Stimulated activated naive CD4-positive, alpha-beta T cell (primary cell): ENCODE data around the gene CCER1.
A peak's percentile ranks its signal among the peaks of the same experiment; 100 is the strongest.

Experiments used
- DNase-seq, 6 experiments: peaks; one replicate each; lab custom pipeline; 2025; lab: John Stamatoyannopoulos, UW

CCER1 gene

DNA sequence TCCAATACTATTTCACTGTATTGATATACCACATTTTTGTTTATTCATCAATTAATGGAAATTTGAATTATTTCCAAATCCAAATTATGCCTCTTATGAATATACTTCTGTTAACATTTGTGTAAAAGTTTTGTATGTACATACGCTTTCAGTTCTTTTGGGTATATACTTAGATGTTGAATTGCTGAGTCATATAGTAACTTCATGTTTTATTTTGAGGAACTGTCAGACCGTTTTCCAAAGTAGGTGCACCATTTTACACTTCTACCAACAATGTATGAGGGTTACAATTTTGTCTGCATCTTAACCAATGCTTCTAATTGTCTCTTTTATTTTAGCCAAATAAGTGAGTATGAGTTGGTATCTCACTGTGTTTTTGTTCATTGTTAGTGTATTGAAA, 10.2 kb upstream of the CCER1 start:
- DNase-seq = no peak

DNA sequence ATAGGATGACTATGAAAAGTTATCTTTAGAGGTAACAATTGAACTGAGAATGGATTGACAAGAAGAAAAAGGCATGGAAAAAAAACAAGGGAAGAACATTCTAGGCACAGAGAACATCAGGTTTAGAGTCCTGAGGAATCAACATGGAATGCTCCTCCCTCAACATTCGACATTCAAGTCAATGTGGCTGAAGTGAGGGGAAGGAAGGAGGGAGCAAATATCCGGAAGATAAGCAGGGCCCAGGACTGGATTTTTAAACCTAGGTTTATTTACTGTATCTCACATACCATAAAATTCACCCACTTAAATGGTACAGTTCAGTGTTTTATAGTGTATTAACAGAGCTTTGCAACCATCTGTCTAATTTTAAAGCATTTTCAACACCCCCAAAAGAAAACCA, 9.6 kb upstream of the CCER1 start:
- DNase-seq = no peak

DNA sequence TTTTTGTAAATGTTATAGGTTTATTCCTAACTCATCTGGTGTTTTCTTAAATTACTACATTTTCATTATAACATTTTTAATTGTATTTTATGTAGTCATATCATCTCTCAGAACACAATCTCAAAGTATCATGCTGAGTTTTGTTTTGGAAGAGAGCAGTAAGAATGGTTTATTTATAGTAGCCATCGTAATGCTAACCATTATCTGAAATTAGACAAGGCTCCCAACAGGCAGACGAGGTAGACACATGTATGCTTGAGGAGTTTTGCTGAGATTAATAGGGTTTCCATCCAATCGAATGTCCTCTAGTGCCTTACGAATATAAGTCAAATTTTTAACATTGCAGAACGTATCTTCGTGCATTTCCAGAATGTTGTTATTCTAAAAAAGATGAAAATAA, 9.0 kb upstream of the CCER1 start:
- DNase-seq = no peak

DNA sequence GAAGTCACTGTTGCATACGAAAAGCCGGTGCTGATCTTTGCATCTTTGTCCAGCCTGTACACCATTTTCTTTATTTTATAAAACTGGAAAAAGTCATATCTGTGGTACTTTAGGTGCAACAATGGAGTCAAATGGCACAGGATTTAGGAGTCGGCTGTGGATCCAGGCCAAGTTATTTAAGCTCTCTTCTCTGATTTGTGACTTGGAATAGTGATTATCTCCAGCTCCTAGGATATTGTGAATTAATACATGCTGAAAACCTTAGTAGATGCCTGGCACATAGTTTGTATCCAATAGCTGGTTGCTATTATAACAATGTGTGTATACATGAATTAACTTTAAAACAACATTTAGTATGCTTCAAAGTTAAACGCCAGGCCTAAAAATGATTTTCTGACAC, 6.2 kb upstream of the CCER1 start:
- DNase-seq = no peak

DNA sequence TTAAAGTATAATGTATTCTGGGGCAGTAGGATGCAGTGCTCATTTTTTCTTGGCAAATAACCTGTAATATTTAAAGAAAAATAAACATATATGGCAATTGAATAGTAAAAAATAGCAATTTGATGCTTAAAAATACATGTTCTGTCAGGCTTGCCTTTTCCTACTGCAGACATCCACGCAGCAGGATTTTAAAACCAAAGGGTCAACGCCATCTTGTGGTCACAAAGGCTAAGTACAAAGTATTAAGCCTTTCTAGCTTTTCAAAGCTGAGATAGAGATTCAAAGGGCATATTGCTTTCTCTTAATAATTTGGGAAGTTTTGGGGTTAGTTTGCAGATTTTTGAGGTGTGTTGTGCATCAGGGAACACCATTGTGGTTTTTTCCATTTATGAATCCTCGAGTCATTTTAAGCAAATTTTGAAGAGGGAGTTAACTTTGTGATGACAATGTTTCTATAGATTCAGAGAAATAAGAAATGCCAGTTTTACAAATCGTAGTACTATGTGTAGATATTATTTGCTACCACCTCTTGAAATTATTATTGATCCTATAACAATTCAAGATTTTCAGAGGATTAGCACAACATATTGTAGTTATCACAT, 4.7 kb upstream of the CCER1 start:
- DNase-seq = peak in 2 of 6 experiments; percentile 12 to 19

DNA sequence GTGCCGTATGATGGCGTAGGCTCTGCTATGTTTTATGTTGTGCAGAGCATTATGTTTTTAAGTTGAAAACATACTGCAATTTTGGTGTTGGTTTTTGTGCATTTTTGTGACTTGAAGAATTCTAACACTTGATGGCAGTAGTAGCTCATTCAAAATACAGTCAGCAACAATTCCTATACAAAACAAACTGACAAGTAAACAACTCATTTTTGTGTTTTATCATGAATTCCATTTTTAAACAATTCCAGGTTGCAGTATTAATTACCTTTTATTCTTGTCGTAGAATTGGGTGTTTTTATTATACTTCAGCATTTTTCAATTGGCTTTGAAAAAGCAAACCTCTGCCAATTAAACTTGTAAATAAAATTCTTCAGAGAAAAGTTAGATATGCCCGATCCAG, 4.1 kb upstream of the CCER1 start:
- DNase-seq = no peak

DNA sequence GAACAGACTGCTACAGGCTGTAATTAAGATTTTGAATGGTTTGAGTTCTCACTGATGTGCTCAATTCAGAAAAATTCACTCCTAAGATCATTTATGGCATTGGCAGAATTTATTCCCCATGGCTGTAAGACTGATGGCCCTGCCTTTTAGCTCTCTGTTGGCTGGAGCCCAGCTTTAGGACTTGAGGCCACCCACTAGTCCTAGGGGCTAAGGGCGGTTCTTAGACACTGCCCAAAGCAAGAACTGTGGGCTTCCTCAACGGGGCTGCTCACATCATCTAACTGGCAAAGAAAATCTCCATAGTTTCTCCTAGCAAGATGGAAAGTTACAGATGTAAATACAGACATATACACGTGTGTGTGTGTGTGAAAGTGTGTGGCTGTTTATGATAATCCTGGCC, 3.4 kb upstream of the CCER1 start:
- no peak for DNase-seq

DNA sequence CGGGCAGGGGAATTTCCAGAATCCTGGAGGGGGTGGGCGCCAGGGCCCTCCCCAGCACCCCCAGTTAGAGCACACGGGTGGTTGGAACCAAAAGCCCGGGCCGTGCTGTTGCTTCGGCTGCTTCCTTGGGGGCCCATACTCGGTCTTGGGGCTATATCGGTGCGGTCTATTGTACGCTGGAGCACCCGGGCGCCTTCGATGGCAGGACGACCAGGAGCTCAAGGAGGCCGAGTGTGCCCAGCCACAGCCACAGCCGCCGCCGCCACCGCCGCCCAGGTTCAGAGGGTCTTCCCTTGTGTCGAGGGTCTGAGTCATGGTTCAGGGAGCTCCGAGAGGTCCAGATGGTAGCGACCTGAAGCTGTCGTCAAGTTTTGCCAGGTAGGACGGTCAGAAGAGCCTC, 548 bp downstream of the CCER1 start:
- DNase-seq = no peak

DNA sequence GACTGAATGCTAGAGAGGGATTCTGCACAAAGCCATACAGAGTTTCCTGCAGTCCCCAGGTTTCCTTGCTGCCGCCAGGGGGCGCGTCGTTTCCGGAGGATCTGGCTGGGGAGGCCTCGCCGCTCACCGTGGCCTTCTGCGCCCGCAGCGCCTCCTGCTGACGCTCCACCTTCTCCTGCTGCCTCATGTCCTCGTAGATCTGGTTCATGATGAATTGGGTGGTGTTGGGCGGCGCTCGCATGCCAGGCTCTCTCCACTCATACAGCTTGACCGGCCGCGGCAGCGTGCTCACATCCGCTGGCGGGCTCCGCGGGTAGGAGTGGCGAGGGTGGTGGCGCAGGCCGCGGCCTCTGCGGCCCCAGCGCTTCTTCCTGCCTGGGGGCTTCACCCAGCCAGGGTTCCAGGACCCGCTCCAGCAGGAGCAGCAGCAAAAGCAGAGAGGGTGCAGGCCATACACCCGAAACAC, 987 bp downstream of the CCER1 start:
- DNase-seq = no peak

DNA sequence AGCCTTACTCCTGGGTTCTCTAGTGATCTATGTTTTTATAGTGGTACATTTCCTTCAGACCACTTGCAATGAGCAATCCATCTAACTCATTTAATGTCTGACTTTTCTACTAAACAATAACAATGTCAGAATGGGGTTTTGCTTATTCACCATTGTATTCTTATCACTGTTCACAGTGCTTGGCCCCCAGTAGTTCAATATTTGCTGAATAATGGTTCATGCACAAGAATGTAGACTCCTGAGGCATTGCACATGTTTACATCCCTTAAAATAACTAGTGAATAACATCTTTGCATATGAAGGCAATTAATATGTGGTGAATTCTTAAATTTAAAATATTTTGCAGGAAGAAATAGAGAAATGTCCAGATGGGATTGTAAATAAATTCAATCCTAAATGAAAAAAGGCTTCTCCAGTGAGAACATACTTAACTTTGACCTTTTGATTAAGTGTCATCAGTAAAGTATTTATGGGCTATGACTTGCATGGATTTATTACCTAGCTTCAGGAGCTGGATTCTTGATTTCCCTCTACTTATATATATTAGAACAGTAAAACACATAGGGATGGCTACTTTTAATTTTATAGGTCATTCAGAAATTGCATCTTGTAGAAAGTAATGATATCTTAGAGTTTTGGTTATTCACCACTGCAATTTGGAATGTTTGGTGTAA, 3.4 kb downstream of the CCER1 start:
- DNase-seq = no peak

DNA sequence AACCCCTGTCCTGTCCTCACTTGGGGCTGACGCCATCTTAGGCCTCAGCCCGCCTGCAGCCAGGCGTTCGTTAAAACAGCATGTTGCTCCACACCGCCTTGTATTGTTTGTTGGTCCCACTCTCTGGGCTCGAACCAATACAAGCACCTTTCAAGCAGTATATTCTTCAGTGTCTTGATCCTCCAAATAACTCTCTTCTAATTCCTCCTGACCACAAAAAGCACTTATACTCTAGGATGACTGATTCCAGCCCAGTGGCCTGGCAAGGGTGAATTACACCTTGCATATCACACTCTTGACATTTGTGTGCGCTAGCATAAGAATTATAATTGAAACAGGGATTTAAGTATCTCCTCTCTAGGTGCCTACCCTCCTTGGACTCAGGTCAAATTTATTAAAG, 7.1 kb downstream of the CCER1 start:
- DNase-seq = no peak

DNA sequence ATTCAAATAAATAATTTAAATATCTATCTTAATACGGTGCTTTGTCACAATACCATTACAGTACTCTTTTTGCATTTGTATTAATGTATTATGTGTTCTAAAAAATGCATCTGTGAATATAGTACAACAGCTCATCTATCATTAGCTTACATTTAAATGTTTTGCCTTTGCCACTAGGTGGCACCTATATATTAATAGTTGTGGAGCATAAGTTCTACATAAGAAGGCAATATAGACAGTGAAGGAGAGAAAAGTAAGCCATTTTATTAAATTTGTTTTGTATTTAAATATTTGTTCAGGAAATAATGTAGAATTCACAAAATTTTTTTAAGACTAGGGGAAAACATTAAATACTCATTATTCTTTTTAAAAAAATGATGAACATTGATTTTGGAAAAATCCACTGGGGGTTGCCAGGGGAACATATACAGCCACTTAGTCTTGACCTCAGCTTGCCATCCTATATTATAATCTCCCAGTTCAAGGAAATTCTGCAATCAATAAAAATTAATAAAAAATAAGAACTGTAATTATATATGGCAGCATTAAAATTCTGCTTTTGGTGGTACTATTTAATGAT, 9.8 kb downstream of the CCER1 start:
- no peak for DNase-seq

DNA sequence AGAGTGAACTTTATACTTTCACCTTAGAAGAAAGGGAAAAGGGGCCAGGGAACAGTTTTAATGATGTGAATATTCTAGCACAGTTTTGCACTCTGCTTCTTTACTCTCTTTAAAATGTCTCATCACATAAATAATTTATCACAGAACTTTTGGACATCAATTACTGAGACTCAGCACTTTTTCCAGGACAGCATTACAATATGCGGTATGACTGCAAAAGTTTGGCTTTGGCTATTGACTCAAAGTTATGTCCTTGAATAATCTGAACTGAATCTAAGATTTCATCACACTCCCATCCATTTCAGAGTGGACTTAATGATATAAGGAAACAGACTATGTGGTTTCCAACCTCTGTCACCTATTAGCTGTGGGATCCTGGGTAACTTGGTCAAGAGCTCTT, 11.7 kb downstream of the CCER1 start:
- no peak for DNase-seq

DNA sequence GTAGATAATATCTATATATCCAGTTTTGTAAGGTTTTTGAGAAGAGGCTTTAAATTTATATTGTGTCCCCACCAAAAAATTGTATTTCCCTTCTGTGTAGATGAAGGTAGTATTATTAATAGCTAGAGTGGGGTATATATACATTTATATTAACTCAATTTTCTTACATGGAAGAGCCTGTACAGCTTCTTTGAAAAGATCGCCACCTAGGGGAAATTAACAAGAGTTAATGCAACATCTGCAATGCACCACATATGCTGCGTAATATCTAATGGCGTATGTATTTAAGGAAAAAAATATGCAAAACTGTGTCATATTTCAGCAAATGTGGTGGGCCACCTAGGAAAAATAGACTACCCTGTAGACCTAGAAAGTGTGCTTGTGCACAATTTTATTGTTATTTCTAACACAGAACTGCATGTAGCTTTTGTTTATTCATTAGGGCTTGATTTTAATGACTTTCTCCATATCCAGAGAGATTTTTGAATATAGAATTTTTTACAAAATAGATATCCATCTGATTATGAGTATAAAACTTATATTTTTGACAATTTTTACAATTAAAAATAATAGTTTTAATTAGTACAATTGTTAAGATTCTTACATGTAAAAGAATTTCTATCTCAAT, 14.0 kb downstream of the CCER1 start:
- DNase-seq = no peak

DNA sequence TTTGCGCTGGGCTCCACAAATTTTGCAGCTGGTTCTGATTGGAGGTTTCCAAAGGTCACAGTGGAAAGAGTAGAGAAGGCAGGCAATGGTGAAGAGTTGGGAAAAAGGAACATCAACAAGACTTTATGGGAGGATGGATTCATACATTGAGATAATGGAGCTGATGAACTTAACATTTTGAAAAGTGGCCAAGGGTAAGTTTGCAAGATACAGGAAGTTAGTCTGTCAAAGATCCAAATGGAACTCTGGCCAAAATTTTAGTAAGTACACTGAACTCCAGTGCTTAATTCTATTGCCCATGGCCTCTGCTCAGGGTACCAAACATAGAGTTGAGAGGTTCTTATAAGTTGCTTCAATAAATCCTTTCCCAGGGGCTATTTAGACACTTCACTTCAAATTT, 15.6 kb downstream of the CCER1 start:
- DNase-seq = no peak

DNA sequence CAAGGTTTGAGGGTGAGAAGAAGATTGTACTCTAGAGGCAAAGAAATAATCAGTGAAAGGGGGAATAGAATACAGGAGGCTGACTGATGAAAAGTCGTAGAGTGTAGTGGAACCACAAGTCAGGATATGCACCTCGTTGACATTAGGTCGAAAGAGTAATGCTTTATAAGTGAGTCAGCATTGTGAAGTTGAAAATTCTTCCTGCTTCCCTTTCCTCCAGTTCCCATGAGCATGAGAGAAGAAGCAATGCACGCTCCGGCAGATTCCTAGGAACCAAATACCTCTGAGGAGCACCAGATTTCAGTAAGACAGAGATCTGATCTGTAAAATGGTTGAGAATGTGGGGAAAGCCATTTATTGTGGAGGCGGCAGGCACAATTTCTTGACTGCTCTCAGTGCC, 16.5 kb downstream of the CCER1 start:
- no peak for DNase-seq

DNA sequence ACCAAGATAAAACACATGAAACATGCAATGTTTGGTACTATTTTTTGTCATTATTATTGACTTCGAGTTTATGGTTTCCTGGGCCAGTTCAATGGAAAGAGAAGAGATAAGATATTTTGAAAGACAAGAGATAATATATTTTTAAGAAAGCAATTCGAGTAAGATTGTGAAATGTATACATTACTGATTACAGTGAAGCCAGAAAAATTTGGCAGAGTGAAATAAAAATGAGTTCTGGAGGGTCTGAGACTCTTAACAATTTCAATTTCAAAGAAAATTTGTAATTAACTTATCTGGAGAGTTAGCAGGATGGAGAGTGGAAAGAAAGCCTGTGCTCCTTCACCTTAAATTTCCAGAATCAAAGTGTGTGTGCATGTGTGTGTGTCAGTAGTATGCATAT, 17.3 kb downstream of the CCER1 start:
- DNase-seq = no peak

DNA sequence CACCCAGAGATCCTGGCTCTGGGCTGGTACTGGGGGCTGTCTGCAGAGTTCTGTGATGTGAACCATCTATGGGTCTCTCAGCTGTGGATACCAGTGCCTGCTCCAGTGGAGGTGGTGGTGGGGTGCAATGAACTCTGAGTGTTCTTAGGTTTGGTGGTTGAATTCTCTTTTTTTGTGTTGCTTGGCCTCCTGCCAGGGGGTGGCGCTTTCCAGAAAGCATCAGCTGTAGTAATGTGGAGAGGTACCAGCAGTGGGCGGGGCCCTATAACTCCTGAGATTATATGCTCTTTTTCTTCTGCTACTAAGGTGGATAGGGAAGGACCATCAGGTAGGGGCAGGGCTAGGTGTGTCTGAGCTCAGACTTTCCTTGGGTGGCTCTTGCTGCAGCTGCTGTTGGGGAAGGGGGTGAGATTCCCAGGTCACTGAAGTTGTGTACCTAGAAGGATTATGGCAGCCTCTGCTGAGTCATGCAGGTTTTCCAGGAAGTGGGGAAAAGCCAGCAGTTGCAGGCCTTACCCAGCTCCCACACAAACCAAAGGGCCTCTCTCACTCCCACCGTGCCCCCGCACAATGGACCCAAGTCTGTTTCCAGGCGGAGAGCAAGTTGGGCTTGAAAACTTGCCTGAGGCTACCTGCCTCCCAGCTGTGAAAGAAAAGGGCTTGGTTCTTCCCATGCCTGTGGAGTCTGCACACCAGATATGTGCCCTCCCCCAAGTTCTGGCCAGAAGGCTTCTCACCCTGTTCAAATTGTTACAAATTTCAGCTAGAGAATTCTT, 18.6 kb downstream of the CCER1 start:
- DNase-seq = no peak

DNA sequence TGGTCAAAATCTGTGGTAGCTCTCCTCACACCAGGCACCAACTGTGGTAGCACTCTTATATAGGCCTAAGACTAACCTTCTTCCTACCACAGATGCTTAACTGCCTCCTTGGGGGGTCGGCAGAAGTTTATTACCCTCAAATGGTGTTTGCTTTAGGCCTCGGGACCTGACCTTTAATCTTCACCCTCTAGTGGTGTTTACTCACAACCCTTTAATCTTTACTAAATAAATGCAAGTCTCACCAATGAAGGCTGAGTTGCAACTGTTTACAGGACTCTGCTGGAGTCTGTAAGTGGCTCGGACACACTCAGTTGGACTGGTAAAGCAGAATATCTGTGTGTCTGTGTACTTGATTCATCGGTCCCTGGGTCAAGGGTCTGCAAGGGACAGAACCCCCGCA, 29.4 kb downstream of the CCER1 start:
- DNase-seq = no peak

DNA sequence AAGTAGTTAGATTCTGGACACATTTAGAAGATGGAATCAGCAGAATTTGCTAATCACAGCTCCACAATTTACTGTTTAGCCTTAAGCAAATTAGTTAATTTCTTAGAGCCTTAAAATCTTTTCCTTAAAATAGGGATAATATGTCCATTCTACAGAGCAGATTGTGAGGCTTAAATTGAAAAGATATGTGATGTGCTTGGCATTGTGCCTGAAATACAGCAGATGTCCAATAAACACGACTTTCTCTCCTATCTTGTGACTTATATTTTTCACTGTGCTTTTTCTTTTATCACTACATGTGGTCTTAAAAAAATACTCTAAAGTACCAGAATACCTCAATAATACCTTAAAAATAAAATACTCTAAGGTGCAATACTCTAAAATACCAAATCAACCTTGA, 30.6 kb downstream of the CCER1 start:
- no peak for DNase-seq

DNA sequence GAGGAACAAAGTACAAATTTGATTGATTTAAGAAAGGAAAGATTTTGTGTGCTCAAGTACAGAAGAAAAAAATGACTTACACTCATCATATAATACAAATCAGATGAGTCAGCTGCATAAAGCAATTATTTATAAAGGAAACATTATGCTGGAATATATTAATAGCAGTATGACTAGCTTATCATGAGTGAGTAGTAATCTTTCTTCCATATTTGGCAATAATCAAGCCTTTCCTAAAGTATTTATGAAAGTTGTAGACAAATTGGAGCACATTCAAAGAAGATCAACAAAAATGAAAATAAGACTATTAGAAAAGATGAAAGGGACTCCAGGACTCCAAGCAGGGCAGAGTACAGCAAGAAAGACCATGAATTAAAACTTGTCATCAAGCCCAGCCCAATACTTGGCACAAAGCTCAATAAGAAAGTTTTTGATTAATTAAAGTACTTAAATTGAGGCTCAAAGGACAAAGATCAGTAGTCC, 32.8 kb downstream of the CCER1 start:
- no peak for DNase-seq

DNA sequence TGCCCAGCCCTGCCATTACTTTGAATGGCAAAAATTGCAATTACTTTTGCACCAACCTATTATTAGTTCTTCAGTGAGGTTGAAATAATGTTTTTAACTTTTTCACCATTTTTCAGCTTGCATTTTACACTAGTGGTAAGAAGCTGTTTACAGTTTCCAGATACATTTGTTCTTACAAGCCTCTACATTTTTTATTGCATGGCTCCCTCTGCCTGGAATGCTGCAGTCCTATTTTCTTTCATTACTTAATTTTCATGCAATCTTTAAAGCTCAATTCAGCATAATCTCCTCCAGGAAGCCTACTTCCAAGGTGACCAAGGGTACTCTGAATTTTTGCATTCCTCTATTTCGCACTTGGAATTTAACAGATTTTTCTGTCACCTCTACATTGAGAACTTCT, 33.4 kb downstream of the CCER1 start:
- DNase-seq = no peak
